GM12878 (cell line): Measurements from ENCODE around the gene NFATC1. TPM values are rescaled to one million over a fixed set of nuclear protein-coding genes. Genes with fewer than 3 reads are reported as not detected.

Experiments used
- ATAC-seq: fragments of 200-7000 bp; cut with Tn5 transposase; 3 replicates; pipeline ENCODE4 v1.9.1; 2020; ENCODE audit warnings: mild to moderate bottlenecking, moderate library complexity
- BruUV-seq: library from RNA; stranded (reverse); fragments of 400-500 nt; replicated peaks from 2 replicates; lab custom pipeline; 2021; lab: Mats Ljungman, UMichigan
- CTCF ChIA-PET: fragments of 300-600 bp; sonication (Branson Sonifier 250); formaldehyde crosslinking; extraction: SDS; loops from one replicate; lab custom pipeline; 2021; ENCODE audit warnings: inconsistent platforms; lab: Yijun Ruan, JAX
- POLR2A ChIA-PET: fragments of 350-600 bp; formaldehyde crosslinking; extraction: SDS; loops from one replicate; lab custom pipeline; 2021; ENCODE audit warnings: inconsistent platforms; lab: Charles Lee
- RAD21 ChIA-PET: fragments of 300-600 bp; sonication (Branson Sonifier 250); formaldehyde crosslinking; loops from one replicate; lab custom pipeline; 2023; ENCODE audit warnings: antibody characterized with exemption; ENCODE audit not compliant: unreplicated experiment; lab: Charles Lee
- SMC1A ChIA-PET: fragments of 300-600 bp; sonication (Branson Sonifier 250); formaldehyde crosslinking; loops from one replicate; lab custom pipeline; 2023; ENCODE audit not compliant: unreplicated experiment, uncharacterized antibody; lab: Charles Lee
- DNase-seq: peaks from one replicate; pipeline ENCODE4 v3.0.0-alpha.2; 2011; ENCODE audit warnings: low read depth, low spot score
- FAIRE-seq: peaks from 3 replicates; lab custom pipeline; 2011; peaks lifted over from hg19 to GRCh38; lab: Jason Lieb, UNC
- H2AFZ ChIP-seq: 2 replicates; pipeline ENCODE4 v1.6.0; 2011; ENCODE audit warnings: low read depth, low read length, control low read depth; ENCODE audit not compliant: control insufficient read depth
- H3K27ac ChIP-seq: 2 replicates; pipeline ENCODE4 v1.5.1; 2011; ENCODE audit warnings: control low read depth; ENCODE audit not compliant: control insufficient read depth, insufficient read depth
- H3K27me3 ChIP-seq, 2 experiments: replicated peaks in 1 of 2; 2 replicates each; pipeline versions ENCODE4 v1.6.0 to v1.6.1; 2011; ENCODE audit warnings: low read length in 1 of 2; ENCODE audit not compliant: control insufficient read depth in 2 of 2, insufficient read depth in 2 of 2
- H3K36me3 ChIP-seq, 2 experiments: 2 replicates each; pipeline ENCODE4 v1.5.1; 2011; ENCODE audit warnings: low read length in 1 of 2; ENCODE audit not compliant: control insufficient read depth in 2 of 2, insufficient read depth in 2 of 2
- H3K4me1 ChIP-seq: 2 replicates; pipeline ENCODE4 v1.6.1; 2011; ENCODE audit warnings: mild to moderate bottlenecking, low read length, moderate library complexity, mixed read lengths; ENCODE audit not compliant: control insufficient read depth, insufficient read depth
- H3K4me2 ChIP-seq: 2 replicates; pipeline ENCODE4 v1.6.0; 2011; ENCODE audit warnings: control low read depth; ENCODE audit not compliant: control insufficient read depth, insufficient read depth
- H3K4me3 ChIP-seq: fragments of 200-600 bp; sonication (generic); 2 replicates; pipeline ENCODE4 v1.5.1; 2016
- H3K79me2 ChIP-seq: 2 replicates; pipeline ENCODE4 v1.6.0; 2011; ENCODE audit warnings: low read length; ENCODE audit not compliant: control insufficient read depth, insufficient read depth
- H3K9ac ChIP-seq: 2 replicates; pipeline ENCODE4 v1.8.0; 2011; ENCODE audit warnings: low read length, control low read depth, mixed read lengths; ENCODE audit not compliant: control insufficient read depth, insufficient read depth
- H3K9me3 ChIP-seq: replicated peaks from 3 replicates; pipeline ENCODE4 v1.5.1; 2011; ENCODE audit warnings: mild to moderate bottlenecking, low read length; ENCODE audit not compliant: control insufficient read depth, insufficient read depth
- H4K20me1 ChIP-seq: 2 replicates; pipeline ENCODE4 v1.6.0; 2011; ENCODE audit not compliant: control insufficient read depth, insufficient read depth
- CHD1 ChIP-seq: IDR thresholded peaks from 2 replicates; pipeline ENCODE4 v1.6.1; 2012; ENCODE audit warnings: low read depth, low read length, improper control_type of control experiment
- EED ChIP-seq: sonication (generic); IDR thresholded peaks from 2 replicates; pipeline ENCODE4 v1.6.1; 2016; ENCODE audit warnings: antibody characterized with exemption, low read depth
- IRF4 ChIP-seq: IDR thresholded peaks from 2 replicates; pipeline ENCODE4 v1.6.1; 2011; ENCODE audit warnings: low read depth, low read length
- JUNB ChIP-seq: IDR thresholded peaks from 2 replicates; pipeline ENCODE4 v1.6.1; 2016; ENCODE audit warnings: antibody characterized with exemption, mild to moderate bottlenecking
- KLF5 ChIP-seq: fragments of 450-650 bp; IDR thresholded peaks from 2 replicates; pipeline ENCODE4 v1.6.1; 2014; ENCODE audit warnings: mild to moderate bottlenecking; ENCODE audit not compliant: partially characterized antibody
- NR2C2 ChIP-seq: IDR thresholded peaks from 2 replicates; pipeline ENCODE4 v1.6.1; 2011; ENCODE audit warnings: borderline replicate concordance, low read depth; ENCODE audit not compliant: control insufficient read depth, insufficient read length
- RELA ChIP-seq: fragments of 450-650 bp; IDR thresholded peaks from 2 replicates; pipeline ENCODE4 v1.8.0; 2014; ENCODE audit warnings: borderline replicate concordance; ENCODE audit not compliant: partially characterized antibody
- TARDBP ChIP-seq: IDR thresholded peaks from 2 replicates; pipeline ENCODE4 v1.6.1; 2016; ENCODE audit warnings: borderline replicate concordance
- WGBS: methylation state at CpG from one replicate; pipeline ENCODE4 v1.1.6; 2016; ENCODE audit warnings: low lambda C conversion rate; ENCODE audit not compliant: insufficient replicate concordance, insufficient coverage; ENCODE audit errors: missing lambda C conversion rate; 5-methylcytosine and 5-hydroxymethylcytosine counted together
- in situ Hi-C: fragments of 300-500 bp; cut with MboI; formaldehyde crosslinking; loops from 9 replicates; pipeline ENCODE4 v1.14.3; 2018; ENCODE audit warnings: mixed read lengths
- intact Hi-C: fragments of 100-400 bp; cut with micrococcal nuclease; formaldehyde crosslinking; loops from one replicate; pipeline ENCODE4 v1.14.2; 2022; ENCODE audit not compliant: unreplicated experiment
- polyA plus RNA-seq, 11 experiments: library from polyadenylated mRNA; depleted of rRNA in 4 of 11; unstranded in 6 of 11; stranded (reverse) in 5 of 11; fragments of >200 nt; fragmentation: Nextera tagmentation in 4 of 11; fragmentation: Illumina TruSeq in 1 of 11; extraction: Ambion mirVana in 4 of 11; extraction: Trizol in 1 of 11; gene quantifications; 1 replicate in 1 of 11; 2 replicates in 10 of 11; pipeline versions ENCODE4 v1.2.1 to v1.2.3, GENCODE V29; 2011 to 2016; ENCODE audit warnings: inconsistent platforms in 2 of 11, missing spikeins in 2 of 11, low read depth in 1 of 11
- total RNA-seq, 4 experiments: library from RNA; depleted of rRNA in 3 of 4; stranded (reverse); fragments of >200 nt in 3 of 4; fragmentation: Illumina TruSeq in 1 of 4; extraction: Trizol in 1 of 4; gene quantifications; 2 replicates each; pipeline versions ENCODE4 v1.2.1 to v1.2.3, GENCODE V29; 2013 to 2021
- TF ChIP-seq, protein P1 (sequence below): IDR thresholded peaks from 2 replicates; pipeline ENCODE4 v1.6.1; 2011; ENCODE audit warnings: mild to moderate bottlenecking, low read depth, low read length, moderate library complexity; ENCODE audit not compliant: insufficient replicate concordance
- TF ChIP-seq, protein P2 (sequence below): fragments of 150-350 bp; IDR thresholded peaks from 2 replicates; pipeline ENCODE4 v1.6.1; 2016; ENCODE audit warnings: low read depth, low read length
- TF ChIP-seq, protein P3 (sequence below): IDR thresholded peaks from 2 replicates; pipeline ENCODE4 v1.6.1; 2011; ENCODE audit warnings: low read depth, low read length, improper control_type of control experiment, borderline replicate concordance
- TF ChIP-seq, protein P4 (sequence below): fragments of 450-650 bp; IDR thresholded peaks from 2 replicates; pipeline ENCODE4 v1.6.1; 2017; ENCODE audit warnings: mild to moderate bottlenecking, moderate library complexity

Gene NFATC1
- total and polyA plus RNA-seq, 10 of the 15 experiments (the other 5 are each of a cell fraction or from before 2014, with no cell fraction given), result 0.84 to 20.8 (median 5.1) TPM

DNA sequence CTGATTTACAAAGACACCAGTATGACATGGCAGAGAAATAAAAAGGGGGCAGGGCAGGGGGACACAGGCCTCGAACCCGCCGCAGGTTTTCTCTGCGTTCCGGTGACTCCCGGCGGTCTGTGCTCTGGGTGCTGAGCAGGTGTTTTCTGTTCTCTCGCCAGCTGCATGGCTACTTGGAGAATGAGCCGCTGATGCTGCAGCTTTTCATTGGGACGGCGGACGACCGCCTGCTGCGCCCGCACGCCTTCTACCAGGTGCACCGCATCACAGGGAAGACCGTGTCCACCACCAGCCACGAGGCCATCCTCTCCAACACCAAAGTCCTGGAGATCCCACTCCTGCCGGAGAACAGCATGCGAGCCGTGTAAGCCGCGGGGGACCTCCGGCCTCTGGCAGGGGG is 52.9 kb downstream of the NFATC1 start:
- BruUV-seq, result no TSS peak
- DNase-seq, result no peak
- Histone ChIP-seq H2AFZ (no peak overlapping the region), H3K27me3 (no peaks in the 10 kb centered on the region), H3K4me2 (no peak overlapping the region), H3K9me3 (no peaks in the 10 kb centered on the region), H3K4me1 (no peaks in the 10 kb centered on the region), H3K9ac (no peak overlapping the region), H4K20me1 (no peaks in the 10 kb centered on the region), H3K4me3 (no peak overlapping the region), H3K79me2 (no peaks in the 10 kb centered on the region), H3K27ac (no peak overlapping the region), H3K36me3 (peaks cover 0 to 7% of the 10 kb centered on the region in 2 experiments; a peak in 3 of 4 replicates)
- ATAC-seq, result no peak
- FAIRE-seq, result no peak
- in situ Hi-C loops (no loop called here), intact Hi-C loops (no loop called here)
- POLR2A ChIA-PET, result no interaction called here
- TF ChIP-seq, protein P1, sequence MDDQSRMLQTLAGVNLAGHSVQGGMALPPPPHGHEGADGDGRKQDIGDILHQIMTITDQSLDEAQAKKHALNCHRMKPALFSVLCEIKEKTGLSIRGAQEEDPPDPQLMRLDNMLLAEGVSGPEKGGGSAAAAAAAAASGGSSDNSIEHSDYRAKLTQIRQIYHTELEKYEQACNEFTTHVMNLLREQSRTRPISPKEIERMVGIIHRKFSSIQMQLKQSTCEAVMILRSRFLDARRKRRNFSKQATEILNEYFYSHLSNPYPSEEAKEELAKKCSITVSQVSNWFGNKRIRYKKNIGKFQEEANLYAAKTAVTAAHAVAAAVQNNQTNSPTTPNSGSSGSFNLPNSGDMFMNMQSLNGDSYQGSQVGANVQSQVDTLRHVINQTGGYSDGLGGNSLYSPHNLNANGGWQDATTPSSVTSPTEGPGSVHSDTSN, result no peak
- TF ChIP-seq IRF4, result no peak
- TF ChIP-seq RELA, result no peak
- TF ChIP-seq, protein P2, sequence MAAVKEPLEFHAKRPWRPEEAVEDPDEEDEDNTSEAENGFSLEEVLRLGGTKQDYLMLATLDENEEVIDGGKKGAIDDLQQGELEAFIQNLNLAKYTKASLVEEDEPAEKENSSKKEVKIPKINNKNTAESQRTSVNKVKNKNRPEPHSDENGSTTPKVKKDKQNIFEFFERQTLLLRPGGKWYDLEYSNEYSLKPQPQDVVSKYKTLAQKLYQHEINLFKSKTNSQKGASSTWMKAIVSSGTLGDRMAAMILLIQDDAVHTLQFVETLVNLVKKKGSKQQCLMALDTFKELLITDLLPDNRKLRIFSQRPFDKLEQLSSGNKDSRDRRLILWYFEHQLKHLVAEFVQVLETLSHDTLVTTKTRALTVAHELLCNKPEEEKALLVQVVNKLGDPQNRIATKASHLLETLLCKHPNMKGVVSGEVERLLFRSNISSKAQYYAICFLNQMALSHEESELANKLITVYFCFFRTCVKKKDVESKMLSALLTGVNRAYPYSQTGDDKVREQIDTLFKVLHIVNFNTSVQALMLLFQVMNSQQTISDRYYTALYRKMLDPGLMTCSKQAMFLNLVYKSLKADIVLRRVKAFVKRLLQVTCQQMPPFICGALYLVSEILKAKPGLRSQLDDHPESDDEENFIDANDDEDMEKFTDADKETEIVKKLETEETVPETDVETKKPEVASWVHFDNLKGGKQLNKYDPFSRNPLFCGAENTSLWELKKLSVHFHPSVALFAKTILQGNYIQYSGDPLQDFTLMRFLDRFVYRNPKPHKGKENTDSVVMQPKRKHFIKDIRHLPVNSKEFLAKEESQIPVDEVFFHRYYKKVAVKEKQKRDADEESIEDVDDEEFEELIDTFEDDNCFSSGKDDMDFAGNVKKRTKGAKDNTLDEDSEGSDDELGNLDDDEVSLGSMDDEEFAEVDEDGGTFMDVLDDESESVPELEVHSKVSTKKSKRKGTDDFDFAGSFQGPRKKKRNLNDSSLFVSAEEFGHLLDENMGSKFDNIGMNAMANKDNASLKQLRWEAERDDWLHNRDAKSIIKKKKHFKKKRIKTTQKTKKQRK, result no peak
- no peak for TF ChIP-seq CHD1
- TF ChIP-seq TARDBP, result no peak
- TF ChIP-seq, protein P3, sequence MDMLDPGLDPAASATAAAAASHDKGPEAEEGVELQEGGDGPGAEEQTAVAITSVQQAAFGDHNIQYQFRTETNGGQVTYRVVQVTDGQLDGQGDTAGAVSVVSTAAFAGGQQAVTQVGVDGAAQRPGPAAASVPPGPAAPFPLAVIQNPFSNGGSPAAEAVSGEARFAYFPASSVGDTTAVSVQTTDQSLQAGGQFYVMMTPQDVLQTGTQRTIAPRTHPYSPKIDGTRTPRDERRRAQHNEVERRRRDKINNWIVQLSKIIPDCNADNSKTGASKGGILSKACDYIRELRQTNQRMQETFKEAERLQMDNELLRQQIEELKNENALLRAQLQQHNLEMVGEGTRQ, result no peak
- TF ChIP-seq JUNB, result no peak
- no peak for TF ChIP-seq EED
- no peak for TF ChIP-seq KLF5
- no peak for TF ChIP-seq NR2C2
- TF ChIP-seq, protein P4, sequence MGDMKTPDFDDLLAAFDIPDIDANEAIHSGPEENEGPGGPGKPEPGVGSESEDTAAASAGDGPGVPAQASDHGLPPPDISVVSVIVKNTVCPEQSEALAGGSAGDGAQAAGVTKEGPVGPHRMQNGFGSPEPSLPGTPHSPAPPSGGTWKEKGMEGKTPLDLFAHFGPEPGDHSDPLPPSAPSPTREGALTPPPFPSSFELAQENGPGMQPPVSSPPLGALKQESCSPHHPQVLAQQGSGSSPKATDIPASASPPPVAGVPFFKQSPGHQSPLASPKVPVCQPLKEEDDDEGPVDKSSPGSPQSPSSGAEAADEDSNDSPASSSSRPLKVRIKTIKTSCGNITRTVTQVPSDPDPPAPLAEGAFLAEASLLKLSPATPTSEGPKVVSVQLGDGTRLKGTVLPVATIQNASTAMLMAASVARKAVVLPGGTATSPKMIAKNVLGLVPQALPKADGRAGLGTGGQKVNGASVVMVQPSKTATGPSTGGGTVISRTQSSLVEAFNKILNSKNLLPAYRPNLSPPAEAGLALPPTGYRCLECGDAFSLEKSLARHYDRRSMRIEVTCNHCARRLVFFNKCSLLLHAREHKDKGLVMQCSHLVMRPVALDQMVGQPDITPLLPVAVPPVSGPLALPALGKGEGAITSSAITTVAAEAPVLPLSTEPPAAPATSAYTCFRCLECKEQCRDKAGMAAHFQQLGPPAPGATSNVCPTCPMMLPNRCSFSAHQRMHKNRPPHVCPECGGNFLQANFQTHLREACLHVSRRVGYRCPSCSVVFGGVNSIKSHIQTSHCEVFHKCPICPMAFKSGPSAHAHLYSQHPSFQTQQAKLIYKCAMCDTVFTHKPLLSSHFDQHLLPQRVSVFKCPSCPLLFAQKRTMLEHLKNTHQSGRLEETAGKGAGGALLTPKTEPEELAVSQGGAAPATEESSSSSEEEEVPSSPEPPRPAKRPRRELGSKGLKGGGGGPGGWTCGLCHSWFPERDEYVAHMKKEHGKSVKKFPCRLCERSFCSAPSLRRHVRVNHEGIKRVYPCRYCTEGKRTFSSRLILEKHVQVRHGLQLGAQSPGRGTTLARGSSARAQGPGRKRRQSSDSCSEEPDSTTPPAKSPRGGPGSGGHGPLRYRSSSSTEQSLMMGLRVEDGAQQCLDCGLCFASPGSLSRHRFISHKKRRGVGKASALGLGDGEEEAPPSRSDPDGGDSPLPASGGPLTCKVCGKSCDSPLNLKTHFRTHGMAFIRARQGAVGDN, result no peak
- CTCF ChIA-PET, result no interaction called here
- RAD21 ChIA-PET, result no interaction called here
- WGBS, result 96% methylated on average over 25 of the region's 25 CpGs
- SMC1A ChIA-PET, result no interaction called here
